GM13977 (cell line): Measurements from ENCODE around the gene CACNA1S.

Experiments
- DNase-seq: peaks from one replicate; pipeline ENCODE4 v3.0.0; 2012; ENCODE audit warnings: low spot score
- in situ Hi-C: fragments of 300-500 bp; cut with MboI; formaldehyde crosslinking; loops from one replicate; pipeline ENCODE4 v1.12.0; 2022; ENCODE audit warnings: low sequenced_read_pairs, low pct_unique_long_range_greater_than_20kb, mixed read lengths, inconsistent platforms; ENCODE audit not compliant: unreplicated experiment
- TF ChIP-seq, protein P1 (sequence below): IDR thresholded peaks from 2 replicates; pipeline ENCODE4 v1.5.1; 2012; ENCODE audit warnings: mild to moderate bottlenecking, control low read depth; ENCODE audit not compliant: insufficient read depth; ENCODE audit errors: extremely low read depth, missing control alignments

Gene CACNA1S

DNA sequence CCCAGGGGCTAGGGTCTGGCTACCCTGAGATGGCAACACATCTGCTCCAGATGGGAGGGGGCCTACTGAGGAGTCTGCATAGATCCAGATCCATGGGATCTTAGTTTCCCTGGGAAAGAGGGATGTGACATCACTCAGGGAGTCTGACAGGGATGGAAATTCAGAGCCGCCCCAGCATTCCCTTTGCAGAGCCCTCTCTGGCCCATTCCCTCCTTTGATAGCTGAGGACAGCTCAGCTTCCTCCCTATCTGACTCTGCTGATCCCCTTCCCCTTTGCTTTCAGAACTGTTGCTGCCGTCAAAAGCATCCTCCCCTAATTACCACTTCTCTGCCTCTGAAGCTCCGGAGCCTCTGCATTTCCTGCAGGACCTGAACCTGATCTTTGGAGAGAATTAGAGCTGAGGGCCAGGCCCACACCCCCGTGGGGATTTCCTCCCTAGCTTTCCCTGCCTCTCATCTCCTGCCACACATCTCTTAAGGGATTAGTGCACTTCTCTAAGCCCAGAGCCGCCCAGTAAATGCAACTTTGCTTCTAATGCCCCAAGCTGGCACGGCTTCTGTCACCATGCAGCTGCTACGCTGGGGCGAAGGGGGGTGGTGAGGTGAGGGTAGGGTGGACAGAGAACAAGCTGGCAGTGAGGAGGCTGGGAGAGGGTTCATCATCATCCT, 24.3 kb upstream of the CACNA1S start:
- DNase-seq = no peak
- TF ChIP-seq, protein P1, sequence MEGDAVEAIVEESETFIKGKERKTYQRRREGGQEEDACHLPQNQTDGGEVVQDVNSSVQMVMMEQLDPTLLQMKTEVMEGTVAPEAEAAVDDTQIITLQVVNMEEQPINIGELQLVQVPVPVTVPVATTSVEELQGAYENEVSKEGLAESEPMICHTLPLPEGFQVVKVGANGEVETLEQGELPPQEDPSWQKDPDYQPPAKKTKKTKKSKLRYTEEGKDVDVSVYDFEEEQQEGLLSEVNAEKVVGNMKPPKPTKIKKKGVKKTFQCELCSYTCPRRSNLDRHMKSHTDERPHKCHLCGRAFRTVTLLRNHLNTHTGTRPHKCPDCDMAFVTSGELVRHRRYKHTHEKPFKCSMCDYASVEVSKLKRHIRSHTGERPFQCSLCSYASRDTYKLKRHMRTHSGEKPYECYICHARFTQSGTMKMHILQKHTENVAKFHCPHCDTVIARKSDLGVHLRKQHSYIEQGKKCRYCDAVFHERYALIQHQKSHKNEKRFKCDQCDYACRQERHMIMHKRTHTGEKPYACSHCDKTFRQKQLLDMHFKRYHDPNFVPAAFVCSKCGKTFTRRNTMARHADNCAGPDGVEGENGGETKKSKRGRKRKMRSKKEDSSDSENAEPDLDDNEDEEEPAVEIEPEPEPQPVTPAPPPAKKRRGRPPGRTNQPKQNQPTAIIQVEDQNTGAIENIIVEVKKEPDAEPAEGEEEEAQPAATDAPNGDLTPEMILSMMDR = no peak
- in situ Hi-C loops = no loop called here

DNA sequence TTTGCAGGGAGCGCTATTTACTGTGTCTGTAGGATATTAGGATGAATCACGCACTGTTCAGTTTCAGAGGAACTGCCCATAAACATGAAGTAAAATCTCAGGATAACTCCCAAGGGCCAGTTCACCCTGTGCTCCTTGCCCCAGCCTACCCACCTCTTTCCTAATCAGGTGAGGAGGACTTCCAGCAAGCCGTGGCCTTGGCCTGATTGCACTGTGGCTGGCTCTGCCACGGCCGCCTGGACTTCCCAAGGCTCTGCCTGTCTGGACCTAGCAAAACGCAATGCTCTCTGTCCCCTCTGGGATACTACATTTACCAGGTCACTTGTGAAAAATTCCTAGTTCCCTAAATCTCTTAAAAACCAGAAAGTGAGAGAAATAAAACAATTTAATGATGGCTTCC, 22.2 kb upstream of the CACNA1S start:
- in situ Hi-C loops = no loop called here
- TF ChIP-seq, protein P1 = no peak
- DNase-seq = no peak

DNA sequence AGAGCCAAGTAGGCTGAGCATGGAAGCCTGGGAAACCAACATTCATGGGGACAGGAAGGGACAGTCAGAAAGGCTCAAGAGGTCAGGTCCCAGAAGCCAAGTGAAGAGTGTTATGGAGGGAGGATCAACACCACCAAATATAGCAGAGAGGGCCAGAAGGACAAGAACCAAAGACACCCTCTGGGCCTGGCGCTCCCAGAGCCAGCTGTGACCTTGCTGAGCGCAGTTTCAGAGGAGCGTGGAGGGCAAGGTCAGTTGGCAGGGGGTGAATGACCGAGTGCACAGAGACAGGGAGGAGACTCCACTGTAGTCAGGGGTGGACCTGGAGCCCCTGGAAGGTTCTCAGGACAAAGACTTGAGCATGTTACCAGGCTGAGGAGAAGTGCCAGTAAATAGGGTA, 19.2 kb upstream of the CACNA1S start:
- in situ Hi-C loops = no loop called here
- DNase-seq = no peak
- TF ChIP-seq, protein P1 = no peak

DNA sequence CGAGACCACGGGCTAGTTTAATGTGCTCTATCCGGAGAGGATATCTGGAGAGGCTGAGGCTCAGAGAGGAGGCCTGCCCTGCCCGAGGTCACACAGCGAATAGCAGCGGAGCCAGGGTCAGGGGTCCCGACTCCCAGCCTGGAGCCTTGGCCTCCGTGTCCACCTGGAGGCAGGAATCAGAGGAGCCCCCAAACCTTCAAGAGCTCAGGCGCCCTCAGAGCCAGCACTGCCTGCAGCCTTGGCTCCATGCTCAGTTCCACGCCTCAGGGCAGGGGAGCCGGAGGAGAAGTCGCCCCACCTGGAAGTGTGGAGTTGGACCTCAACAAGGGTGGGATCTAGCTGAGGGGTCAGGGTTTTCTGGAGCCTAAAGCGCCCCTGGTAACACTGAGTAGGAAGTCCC, 16.7 kb upstream of the CACNA1S start:
- TF ChIP-seq, protein P1 = no peak
- in situ Hi-C loops = no loop called here

DNA sequence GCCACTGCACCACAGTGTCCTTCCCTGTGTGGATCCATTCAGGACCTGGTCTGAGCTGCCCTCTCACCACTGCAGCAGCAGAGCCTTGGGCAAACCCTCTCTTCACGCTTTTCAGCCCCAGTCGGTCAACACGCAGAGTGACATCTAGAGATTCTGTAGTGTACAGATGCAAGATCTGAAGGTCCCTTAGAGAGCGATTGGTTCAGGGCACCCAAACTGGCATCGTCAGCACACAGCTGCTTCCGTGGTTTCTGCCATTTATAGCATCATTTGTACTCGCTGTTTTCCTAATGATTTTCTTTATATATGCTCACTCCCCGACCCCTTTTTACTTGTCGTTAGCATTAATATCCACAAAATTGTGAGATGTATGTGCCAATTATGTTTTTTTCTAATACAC, 16.2 kb upstream of the CACNA1S start:
- no peak for DNase-seq
- in situ Hi-C loops = no loop called here
- TF ChIP-seq, protein P1 = no peak

More for the DNA sequence above, 16.7 kb upstream of the CACNA1S start:
- DNase-seq = no peak

DNA sequence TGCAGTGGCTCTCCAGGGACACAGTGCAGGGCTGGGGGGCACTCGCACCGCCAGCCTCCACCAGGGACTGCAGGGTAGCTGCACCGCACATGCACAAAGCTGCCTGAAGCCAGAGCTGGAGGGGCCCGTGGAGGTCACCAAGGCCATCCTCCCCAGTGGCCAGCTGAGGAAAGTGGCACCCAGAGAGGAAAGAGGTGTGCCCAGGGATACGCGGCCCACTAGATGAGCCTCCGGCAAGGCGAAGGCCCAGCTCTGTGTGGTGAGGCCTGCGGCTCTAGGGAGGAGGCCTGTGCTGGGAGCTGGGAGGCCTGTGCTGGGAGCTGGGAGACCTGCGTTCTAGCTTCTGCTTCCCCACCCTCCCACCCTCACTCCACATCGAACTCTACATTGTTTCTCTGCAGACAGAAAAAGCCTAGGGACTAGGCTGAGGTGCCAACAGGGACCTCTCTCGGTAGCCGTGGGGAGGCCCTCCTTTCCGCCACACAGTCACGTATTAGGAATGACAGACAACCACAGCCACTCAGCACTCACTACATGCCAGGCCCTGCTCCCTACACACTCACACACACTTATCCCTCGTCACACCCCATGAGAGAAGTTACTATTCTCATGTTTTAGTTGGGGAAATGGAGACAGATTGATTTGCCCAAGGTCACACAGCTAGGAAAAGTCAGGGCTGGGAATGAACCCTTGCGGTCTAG, 15.7 kb upstream of the CACNA1S start:
- TF ChIP-seq, protein P1 = no peak
- no peak for DNase-seq
- in situ Hi-C loops = no loop called here
